H1 (cell line): Measurements from ENCODE around the gene FBXO21.

Source experiments
- ASH2L ChIP-seq: fragments of 200-600, 300-600 bp; sonication (generic); IDR thresholded peaks from one replicate; pipeline ENCODE4 v1.7.1; 2017; ENCODE audit warnings: low read length
- CHD2 ChIP-seq: IDR thresholded peaks from 2 replicates; pipeline ENCODE4 v1.6.1; 2012; ENCODE audit warnings: low read length, improper control_type of control experiment
- KDM1A ChIP-seq: fragments of 200-600, 300-600 bp; sonication (generic); IDR thresholded peaks from 2 replicates; pipeline ENCODE4 v1.7.1; 2016; ENCODE audit warnings: mild to moderate bottlenecking, low read length, borderline replicate concordance
- KDM5A ChIP-seq: fragments of 200-600 bp; IDR thresholded peaks from 2 replicates; pipeline ENCODE4 v1.7.1; 2012; ENCODE audit warnings: mild to moderate bottlenecking, low read length, inconsistent platforms, mixed read lengths
- NRF1 ChIP-seq: IDR thresholded peaks from 2 replicates; pipeline ENCODE4 v1.6.1; 2011; ENCODE audit warnings: mild to moderate bottlenecking, low read depth, low read length, improper control_type of control experiment
- POLR2A ChIP-seq, 2 experiments: IDR thresholded peaks; 1 replicate in 1 of 2; 2 replicates in 1 of 2; pipeline ENCODE4 v1.6.1; 2011; ENCODE audit warnings: low read depth in 2 of 2, low read length in 2 of 2, mild to moderate bottlenecking in 2 of 2; ENCODE audit errors: control extremely low read depth in 1 of 2
- TCF12 ChIP-seq: IDR thresholded peaks from 2 replicates; pipeline ENCODE4 v1.6.1; 2011; ENCODE audit warnings: low read depth, mild to moderate bottlenecking, low read length
- YY1 ChIP-seq: IDR thresholded peaks from 2 replicates; pipeline ENCODE4 v1.6.1; 2011; ENCODE audit warnings: low read depth, mild to moderate bottlenecking, low read length
- TF ChIP-seq, protein P1 (sequence below), 3 experiments: IDR thresholded peaks; 1 replicate in 2 of 3; 2 replicates in 1 of 3; pipeline versions ENCODE4 v1.5.1 to v1.6.1; 2011; ENCODE audit warnings: low read length in 3 of 3, mild to moderate bottlenecking in 3 of 3, inconsistent platforms in 2 of 3, low read depth in 1 of 3, moderate library complexity in 1 of 3; ENCODE audit not compliant: insufficient read depth in 1 of 3; ENCODE audit errors: control extremely low read depth in 1 of 3
- TF ChIP-seq, protein P2 (sequence below): IDR thresholded peaks from 2 replicates; pipeline ENCODE4 v1.6.1; 2012; ENCODE audit warnings: inconsistent platforms

DNA sequence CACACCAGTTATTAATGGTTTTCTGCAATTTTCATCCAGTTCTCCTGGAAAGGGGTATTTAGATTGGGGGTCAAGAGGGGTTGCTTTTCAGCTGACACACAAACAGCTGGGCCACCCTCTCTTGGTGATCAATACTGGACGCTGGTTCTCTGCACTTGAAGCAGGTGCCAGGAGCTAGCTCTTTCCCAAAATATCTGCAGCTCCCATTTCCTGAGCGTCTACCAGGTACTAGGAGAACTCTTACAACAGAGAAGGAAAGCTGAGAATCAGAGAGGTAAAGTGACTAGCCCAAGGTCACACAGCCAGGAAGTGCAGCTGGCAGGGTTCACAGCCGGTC lies 92.3 kb downstream of the FBXO21 start:
- TF ChIP-seq KDM1A, result peak; percentile 94; the same call in 1 of the 2 replicates
- TF ChIP-seq KDM5A, result no peak
- no peak for TF ChIP-seq ASH2L
- TF ChIP-seq, protein P1, sequence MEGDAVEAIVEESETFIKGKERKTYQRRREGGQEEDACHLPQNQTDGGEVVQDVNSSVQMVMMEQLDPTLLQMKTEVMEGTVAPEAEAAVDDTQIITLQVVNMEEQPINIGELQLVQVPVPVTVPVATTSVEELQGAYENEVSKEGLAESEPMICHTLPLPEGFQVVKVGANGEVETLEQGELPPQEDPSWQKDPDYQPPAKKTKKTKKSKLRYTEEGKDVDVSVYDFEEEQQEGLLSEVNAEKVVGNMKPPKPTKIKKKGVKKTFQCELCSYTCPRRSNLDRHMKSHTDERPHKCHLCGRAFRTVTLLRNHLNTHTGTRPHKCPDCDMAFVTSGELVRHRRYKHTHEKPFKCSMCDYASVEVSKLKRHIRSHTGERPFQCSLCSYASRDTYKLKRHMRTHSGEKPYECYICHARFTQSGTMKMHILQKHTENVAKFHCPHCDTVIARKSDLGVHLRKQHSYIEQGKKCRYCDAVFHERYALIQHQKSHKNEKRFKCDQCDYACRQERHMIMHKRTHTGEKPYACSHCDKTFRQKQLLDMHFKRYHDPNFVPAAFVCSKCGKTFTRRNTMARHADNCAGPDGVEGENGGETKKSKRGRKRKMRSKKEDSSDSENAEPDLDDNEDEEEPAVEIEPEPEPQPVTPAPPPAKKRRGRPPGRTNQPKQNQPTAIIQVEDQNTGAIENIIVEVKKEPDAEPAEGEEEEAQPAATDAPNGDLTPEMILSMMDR (IDR thresholded peaks at IDR 0.05; ENCODE audit: control extremely low read depth in 1 of 3, insufficient read depth in 1 of 3, low read depth in 1 of 3, low read length in 3 of 3), result no peak
- TF ChIP-seq POLR2A (IDR thresholded peaks at IDR 0.05; ENCODE audit: control extremely low read depth in 1 of 2, low read depth in 2 of 2, low read length in 2 of 2), result no peak
- no peak for TF ChIP-seq NRF1
- TF ChIP-seq TCF12, result no peak
- TF ChIP-seq CHD2, result no peak
- TF ChIP-seq, protein P2, sequence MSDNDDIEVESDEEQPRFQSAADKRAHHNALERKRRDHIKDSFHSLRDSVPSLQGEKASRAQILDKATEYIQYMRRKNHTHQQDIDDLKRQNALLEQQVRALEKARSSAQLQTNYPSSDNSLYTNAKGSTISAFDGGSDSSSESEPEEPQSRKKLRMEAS, result no peak
- TF ChIP-seq YY1, result no peak
